Fibroblast of skin of abdomen (primary cell): ENCODE results near the gene GNGT2.

Experiments
- DNase-seq: peaks from one replicate; pipeline ENCODE4 v3.0.0-alpha.2; 2013

The GNGT2 gene

DNA sequence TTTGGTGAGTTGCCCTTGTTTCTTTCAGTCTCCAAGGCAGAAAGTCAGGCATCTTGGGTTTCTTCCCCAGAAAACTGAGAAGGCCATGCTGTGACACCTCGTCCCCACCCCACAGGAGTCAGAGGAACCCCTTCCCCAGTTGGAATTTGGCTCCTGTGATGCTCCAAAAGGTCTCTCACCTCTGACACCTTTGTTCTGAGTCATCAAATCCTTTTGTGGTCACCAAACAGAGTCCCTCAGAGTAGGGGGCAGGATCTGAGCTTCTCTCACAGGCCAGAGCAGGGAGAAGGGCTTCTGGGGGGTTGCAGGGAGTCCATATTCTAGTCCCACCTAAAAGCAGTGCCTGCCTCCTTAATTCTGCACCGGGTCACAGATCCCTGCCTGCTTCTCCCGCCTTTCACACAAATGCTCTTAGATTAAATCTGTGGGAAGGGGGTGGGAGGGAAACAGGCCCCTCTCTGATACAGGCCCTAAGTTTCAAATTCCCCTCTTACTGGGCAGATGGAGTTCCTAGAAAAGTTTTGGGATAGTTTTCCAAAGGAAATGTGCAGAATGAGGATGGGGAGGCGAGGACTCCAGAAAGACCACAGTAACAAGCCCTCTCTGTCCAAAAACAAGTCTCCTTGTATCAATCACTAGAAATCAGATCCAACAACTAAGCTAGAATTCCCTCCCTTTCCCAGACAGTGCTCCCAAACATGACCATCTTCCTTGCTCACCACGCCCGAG is 18.9 kb upstream of the GNGT2 start:
- DNase-seq, result no peak

DNA sequence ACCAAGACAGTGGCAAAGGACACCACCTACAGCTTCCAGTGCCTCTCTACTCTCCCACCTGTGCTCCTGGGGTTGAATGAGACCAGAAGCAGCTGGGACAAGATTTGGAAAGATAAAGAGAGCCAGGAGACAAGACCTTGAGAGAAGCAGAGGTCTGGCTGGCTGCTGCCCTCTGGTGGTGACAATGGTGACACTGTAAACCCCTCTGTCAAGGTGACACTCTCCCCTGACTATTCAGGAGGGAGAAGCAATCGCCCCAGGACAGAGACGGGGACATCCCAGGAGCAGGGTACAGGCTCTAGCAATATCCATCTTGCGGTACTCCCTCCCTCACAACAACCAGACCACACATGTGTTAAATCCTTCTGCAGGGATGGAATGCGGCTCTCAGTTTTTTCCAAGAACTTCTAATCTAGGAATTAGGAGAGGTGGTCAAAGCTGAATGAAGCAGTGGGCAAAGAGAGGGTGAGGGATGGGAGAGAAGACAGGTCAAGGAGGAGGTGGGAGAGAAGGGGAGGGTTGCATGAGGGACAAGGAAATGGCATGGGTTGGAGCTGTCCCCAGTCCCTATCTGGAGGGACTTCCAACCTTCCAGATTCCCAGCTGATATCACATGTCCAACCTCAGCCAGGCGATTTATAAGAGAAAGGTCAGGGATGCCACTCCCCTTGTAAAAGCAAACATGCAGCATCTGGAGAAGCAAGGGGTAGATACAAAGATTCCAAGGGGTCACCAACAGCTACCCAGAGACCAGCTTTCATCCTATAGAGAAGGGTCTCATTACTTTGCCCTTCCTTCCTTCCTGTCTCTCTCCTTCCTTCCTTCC is 17.3 kb upstream of the GNGT2 start:
- DNase-seq, result peak; percentile 48

DNA sequence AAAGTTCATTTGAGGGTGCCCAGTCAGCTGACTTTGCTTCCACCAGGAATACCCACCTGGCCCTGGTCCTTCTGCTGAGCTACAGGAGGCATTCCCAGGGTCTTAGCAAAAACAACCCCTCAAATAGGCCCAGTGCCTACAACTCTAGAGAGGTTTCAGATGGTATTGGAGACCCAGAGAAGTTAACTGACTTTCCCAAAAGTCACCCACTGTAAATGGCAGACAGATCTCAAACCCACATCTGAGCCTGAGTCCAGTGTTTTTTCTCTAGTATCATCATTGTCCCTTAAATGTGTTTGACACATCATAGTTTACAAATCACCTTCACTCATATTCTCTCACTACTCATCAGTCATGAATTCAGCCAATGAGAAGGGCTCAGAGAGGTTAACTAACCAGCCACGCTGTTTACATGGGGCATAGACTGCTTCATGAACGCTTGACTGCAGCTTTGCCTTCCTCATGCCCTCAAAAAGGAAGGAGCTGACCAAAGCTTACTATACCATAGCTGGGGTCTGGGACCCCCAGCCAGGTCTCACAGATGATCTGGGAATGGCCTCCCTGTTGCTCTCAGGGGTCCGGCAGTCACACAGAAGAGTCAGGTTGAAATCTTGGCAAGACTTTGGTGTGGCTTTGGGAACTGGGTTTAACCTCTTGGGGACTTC is 16.5 kb upstream of the GNGT2 start:
- no peak for DNase-seq

DNA sequence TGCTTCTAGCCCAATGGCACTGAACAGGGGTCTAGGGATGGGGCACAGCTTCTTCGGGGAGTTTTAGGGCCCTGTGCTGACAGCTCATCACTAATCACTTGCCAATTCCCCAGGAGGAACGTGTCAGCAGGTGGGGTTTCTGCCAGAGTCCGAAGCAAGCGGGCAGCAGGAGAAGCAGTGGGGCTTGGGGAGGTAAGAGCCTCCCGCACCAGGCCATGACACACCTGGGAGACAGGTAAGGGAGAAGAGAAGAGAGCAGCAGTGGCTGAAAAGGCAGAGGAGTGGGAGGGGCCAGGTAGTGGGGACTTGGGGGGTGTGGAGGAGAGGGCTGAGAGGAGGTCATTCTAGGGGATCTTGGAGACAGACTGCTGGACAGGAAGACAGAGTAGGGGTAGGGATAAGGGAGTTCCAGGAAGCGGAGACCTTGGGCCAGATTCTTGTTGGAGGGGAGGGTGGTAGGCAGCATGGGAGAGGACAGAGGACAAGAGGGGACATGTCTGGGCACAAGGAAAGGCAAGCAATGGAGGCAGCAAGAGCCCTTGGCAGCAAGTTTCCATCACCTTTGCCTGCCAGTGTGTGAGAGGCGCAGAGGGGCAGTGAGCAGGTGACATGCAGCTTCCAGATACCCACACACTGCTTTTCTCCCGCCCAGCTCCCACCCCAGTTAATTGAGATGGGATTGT is 15.3 kb upstream of the GNGT2 start:
- DNase-seq, result no peak

DNA sequence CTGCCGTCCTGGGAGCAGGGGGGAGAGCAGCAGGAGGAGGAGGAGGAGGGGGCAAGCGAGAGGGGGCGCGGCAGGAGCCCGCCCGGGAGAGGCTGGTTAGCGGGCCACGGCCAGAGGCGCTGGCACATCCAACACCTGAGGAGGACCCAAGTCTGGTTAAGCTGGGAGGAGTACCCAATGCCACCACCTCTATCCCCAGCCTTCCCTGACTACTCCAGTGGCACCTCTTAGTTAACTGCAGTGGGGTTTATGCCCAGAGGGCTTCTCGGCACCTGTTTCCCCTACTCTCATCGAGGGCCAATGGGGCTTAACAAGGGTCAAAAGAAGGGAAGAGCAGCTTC is 14.6 kb upstream of the GNGT2 start:
- no peak for DNase-seq

DNA sequence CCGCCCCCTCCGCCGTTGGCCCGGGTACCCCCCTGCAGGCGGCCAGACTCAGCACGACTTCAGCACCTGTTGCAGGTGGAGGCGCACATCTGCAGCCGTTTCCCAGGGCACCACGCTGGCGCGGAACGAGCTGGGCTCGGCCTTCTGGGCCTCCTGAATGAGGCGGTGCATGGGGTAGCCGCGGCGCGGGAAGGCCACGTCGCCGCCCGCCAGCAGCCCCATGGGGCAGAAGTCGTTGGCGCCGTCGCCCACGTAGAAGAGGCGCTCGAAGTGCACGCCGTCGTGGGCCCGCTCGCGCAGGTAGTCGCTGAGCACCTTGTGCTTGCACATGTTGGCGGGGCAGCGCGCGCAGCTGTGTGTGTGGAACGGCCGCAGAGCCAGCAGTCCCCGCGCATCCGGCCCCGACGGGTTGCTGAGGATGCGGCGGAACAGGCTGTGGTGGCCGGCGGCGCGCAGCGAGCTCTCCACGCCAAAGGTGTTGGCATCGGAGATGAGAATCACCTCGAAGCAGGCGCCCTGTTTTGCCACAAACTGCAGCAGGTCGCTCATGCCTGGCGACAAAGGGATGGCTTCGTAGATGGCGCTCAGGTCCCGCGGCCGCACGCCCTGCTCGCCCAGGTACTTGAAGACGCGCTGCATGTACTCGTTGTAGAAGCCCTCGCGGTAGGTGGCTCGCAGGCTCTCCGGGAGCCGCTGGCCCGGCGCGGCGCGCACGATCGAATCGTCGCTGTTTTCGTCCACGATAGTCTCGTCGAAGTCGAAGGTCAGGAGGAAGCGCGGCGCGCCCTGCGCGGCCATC is 14.0 kb upstream of the GNGT2 start:
- DNase-seq, result no peak

DNA sequence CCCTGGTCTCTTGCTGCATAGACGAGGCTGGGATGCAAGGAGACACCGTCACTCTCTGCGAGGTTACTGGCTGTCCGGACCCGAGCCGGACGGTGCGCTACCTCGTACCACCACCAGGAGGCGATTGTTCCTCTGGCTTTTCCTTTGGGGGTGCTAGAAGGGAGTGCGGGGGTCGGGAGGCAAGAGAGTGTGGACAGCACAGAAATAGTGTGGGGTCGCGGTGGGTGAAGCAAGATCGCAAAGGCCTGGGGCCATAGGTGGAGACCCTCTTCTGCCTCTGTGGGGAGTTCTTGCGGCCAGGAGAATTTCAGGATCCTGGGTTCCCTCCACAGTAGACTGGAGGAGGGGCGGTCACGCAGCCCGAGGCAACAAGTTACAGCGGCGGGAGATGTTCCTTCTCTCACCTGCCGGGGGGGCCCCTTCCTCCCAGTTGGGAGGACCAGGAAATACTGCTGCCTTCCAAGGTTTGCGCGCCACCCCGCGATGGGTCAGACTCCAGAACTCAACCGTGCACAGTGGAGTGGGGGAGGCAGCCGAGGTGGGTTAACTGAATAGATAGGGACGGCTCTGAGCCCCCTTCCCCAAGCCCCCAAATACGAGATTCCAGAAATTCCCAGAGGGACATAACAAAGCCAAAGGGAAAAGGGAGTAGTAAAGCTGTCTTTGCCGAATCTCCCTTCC is 13.3 kb upstream of the GNGT2 start:
- peak; percentile 14 for DNase-seq

DNA sequence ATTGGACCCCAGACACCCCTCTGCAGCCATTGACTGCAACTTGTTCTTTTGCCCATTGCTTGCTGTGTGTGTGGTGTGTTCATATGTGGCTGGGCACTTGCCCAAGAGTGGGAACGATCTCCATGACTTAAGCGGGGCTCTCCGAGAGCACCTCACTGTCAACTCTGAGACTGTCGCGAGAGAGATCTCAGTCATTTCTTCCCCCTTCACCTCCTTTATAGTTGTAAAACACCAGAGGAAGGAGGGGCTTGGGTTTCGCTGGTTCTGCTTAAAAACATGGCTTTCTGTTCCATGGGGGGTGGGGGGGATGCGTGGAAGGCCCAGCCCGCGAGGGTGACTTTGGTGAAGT is 12.8 kb upstream of the GNGT2 start:
- no peak for DNase-seq

DNA sequence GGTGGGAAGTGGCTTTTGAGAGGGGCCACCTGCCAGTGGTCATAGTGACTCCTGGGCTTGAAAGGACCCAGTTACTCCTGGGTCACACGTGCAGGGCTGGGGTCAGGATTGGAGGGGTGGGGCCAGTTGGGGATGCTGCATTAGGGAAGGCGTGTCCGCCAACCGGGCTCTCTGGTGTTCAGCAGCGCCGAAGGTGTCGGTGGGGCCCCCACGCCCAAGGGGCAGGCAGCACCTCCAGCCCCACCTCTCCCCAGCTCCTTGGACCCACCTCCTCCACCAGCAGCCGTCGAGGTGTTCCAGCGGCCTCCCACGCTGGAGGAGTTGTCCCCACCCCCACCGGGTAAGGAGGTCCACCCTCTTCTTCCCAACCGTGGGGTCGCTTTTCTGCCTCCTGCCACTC is 9.6 kb upstream of the GNGT2 start:
- no peak for DNase-seq

DNA sequence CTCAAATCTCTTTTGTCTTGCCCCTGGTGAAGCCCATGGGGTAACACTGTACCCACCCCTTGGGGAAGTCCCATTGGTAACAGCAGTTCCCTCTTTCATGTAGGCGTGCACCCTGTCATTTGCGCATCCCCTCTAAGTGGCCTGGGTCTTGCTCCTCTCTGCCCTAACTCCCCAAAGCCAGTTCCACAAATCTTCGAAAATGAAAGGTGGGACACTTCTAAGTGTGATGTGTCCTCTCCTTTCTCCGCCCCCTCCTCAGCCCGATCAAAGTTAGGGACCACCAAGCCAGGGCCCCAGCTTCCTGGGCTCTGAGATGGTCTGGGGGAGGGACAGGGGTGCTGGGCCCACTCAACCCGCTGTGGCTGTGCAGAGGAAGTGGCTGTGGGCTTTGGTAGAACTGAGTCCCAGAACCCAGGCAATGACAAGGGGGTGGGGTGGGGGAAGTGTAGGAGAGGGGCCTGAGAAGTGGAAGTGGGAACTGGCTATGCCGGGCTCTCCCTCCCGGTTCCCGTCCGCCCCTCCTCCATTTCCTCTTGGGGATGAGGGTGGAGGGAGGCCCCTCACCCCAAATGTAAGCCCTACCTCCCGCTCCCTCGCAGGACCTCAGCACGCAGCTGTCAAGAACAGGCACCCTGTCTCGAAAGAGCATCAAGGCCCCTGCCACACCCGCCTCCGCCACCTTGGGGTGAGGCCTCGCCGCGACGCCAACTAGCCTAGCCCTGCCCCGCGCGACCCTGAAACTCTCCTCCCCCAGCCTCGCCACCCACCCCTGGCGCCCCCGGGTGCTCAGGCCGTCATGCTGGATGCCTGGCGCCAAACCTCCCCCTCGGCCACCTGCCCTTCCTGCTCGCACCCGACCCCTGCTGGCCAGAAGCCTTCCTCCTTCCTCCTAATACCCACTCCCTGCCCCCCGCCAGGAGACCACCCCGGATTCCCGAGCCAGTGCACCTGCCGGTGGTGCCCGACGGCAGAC is 8.9 kb upstream of the GNGT2 start:
- no peak for DNase-seq

DNA sequence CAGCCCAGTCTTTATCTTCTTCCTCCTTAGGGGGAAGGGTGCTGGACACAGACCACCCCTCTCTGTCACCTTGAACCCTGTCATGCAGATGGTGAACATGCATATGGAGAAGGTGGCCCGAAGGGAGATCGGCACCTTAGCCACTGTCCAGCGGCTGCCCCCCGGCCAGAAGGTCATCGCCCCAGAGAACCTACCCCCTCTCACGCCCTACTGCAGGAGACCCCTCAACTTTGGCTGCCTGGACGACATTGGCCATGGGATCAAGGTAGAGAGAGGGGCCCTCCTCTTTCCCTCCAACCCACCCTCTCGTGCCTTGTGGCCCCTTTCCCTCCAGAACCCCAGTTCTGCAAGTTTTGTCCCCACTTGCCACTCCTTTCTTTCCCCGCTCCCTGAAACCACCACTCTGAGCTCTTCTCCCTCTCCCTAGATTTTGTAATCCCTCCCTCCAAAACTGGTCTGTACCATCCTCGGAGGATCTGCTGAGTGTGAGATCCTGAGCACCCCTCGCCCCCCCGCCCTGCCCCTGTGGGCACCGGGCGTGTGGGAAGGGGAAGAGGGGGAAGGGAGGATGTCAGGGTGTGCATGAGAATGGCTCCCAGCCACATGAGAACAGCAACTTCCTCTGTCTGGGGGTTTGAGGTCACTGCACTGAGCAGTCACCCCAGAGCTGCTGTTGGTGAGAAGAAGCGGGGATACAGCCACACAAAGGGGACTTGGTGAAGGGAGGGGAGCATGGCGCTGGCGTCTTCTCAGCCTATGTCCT is 7.5 kb upstream of the GNGT2 start:
- no peak for DNase-seq

DNA sequence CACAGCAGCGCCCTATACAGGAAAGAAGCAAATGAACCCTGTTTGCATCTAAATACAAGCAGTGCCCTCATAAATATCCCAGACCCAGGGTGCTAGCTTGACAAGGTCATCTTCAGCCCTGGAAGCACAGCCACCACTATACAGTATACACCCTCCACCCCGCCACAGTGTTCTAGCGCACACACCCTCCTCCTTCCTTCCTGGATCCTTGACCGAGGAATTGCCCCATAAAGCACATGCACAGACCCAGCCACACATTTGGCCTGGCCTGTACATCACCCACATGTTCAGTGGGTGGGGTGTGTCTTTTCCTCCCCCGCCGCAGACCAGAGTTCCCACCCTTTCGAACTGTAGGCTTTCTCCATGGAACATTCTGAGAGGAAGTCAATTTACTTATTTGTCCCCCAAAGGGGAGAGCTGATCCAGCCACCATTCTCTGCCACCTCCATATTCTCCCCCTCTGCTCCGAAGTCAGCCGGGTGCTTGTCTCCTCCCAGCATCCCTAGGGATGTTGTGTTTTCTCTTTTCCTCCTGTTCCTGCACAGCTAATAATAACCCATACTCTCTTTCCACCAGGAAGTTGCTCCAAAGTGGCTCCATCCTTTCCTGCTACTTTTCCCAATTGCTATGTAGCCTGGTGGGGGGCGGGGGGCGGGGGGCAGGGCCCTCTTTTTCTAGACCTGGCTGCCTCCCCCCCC is 6.7 kb upstream of the GNGT2 start:
- no peak for DNase-seq

DNA sequence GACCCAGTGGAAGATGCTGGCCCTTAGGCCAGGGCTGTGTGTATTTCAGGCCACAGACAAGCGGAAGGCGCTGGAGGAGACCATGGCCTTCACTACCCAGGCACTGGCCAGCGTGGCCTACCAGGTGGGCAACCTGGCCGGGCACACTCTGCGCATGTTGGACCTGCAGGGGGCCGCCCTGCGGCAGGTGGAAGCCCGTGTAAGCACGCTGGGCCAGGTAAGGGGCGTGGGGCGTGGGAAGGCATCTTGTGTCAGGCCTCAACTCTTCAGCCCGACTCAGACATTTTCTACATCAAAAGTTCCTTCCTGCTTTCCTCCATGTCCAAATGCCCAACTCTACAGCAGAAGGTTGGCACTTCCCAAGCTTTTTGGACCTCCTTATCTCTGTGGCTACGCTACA is 6.1 kb upstream of the GNGT2 start:
- DNase-seq, result no peak

DNA sequence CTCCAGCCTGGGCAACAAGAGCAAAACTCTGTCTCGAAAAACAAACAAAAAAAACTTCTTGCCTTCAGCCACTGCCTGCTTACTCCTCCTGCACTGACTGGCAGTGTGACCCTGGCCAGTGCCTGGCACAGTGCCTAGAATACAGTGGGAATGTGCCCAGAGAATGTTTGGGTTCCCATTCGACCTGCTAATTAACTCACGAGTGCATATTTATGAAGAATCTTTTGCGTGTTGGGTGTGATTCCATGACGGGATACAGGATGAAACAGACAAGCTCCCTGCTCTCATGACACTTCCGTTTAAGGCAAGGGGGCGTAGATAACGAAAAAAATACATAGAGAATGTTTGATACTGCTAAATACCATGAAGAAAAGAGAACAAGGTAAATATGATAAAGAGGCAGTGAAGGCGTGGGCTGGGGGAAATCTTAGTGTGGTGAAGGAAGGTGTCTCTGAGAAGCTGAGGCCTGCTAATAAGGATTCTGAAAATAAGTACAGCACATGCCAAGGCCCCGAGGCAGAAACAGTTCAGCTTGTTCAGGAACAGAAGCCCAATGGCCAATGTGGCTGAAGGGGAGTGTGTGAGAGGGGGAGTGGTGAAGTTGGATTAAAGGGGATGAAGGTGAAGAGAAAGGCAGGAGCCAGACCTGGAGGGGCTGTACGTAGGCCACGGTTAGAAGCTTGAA is 4.4 kb upstream of the GNGT2 start:
- DNase-seq, result no peak

DNA sequence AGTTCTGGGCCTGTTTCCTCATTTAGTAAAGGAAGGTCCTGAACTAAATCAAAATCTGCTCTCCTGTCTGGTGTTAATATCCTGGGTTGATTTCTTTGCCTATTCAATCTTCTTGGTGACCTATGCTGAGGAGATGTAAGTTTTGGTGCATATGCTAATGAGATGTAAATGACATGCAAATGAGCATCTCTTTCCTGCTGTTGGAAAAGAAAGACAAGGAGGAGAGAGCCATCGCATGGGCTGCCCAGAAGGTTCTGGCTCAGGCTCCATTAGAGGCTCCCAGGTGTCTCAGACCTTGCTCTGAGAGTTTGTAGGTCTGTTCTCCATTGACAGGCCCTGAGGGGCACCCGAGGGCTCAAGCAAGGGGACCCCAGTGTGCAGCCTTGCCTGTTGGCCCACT is 3.5 kb upstream of the GNGT2 start:
- no peak for DNase-seq

DNA sequence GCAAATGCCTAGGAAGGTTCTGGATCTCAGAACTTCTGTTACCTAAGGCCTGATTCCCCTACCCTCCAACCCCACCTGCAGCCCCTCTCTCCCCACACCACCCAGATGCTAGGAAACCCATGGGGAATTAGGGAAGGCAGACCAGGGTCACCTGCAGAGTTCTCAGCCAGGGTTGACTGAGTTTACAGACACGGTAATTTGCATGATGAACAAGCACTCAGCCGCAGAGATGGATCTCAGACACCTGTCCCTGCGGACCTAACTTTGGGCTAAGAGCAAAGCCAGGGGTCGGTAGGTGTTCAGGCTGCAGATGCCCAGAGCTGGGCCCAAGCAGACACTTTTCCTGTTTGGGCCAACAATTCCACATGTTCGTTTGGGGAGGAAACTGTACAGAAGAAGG is 3.0 kb upstream of the GNGT2 start:
- DNase-seq, result no peak

DNA sequence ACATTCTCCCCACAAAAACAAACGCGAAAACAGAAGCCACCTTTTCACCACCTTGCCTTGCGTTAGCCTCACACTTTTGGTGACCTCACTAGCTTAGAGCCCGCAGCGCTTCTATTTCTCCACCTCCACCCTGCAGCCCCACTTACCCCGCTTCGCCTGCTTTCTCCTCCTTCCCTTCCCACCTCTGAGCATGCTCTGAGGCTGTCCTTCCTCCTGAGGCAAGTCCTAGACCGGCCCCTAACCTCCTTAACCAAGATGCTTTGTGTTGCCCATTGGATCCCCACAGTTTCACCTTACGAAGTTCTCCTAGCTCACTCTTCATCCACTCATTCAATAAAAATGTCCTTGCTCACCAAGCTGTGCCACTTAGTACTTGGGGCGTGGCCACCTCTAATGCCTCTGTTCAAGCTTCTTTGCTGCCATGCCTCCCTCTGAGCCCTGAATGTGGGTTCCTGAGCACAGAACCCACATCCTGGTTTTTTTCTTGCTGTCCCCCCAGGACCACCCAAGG is 1.3 kb downstream of the GNGT2 start:
- no peak for DNase-seq

DNA sequence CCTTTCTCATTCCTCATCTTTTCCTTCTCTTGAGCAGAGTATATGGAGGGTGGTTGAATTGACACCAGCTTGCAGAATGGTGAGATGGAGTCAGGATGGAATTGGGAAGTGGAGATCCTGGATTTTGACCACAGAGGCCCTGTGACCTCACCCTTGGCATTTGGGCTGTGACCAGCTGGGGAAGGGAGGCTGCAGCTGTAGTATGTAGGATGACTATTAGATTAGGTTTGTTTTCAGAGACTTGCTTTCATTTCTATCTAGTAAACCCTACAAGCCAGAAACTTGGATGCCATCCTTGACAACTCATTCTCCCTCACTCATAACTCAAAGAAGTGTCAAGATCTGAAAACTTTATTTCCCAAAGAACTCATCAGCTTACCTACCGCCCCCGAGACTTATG is 5.9 kb downstream of the GNGT2 start:
- DNase-seq, result no peak
